CD14-positive monocyte (primary cell): ENCODE measurements around the gene GPR183. TPM values are rescaled to one million over a fixed set of nuclear protein-coding genes. Genes with fewer than 3 reads are reported as not detected.

Source experiments
- DNase-seq, 3 donors: peaks; one replicate each; pipeline ENCODE4 v3.0.0-alpha.2; 2011 to 2022
- H2AFZ ChIP-seq: 2 replicates; pipeline ENCODE4 v1.6.0; 2012; ENCODE audit warnings: mild to moderate bottlenecking, low read depth, low read length, inconsistent platforms; ENCODE audit not compliant: insufficient read depth, poor library complexity, severe bottlenecking
- H3K27ac ChIP-seq, 2 donors: 1 replicate in 1 of 2; 2 replicates in 1 of 2; pipeline ENCODE4 v1.5.1; 2012 to 2013; ENCODE audit warnings: low read length in 2 of 2, control low read depth in 1 of 2, inconsistent platforms in 1 of 2, low read depth in 1 of 2, mild to moderate bottlenecking in 1 of 2
- H3K27me3 ChIP-seq, 2 donors: one replicate each; pipeline versions ENCODE4 v1.6.0 to v1.6.1; 2011 to 2013; ENCODE audit warnings: low read length in 2 of 2; ENCODE audit not compliant: control insufficient read depth in 2 of 2, insufficient read depth in 2 of 2
- H3K36me3 ChIP-seq, 2 donors: replicated peaks in 1 of 2; 1 replicate in 1 of 2; 2 replicates in 1 of 2; pipeline versions ENCODE4 v1.5.1 to v1.6.1; 2012 to 2013; ENCODE audit warnings: low read length in 2 of 2, control low read depth in 1 of 2, inconsistent platforms in 1 of 2, mild to moderate bottlenecking in 1 of 2; ENCODE audit not compliant: insufficient read depth in 2 of 2, control insufficient read depth in 1 of 2
- H3K4me1 ChIP-seq, 2 donors: 1 replicate in 1 of 2; 2 replicates in 1 of 2; pipeline versions ENCODE4 v1.5.1 to v1.6.1; 2012 to 2013; ENCODE audit warnings: low read length in 2 of 2, control low read depth in 1 of 2, inconsistent platforms in 1 of 2, mild to moderate bottlenecking in 1 of 2, moderate library complexity in 1 of 2; ENCODE audit not compliant: insufficient read depth in 2 of 2, control insufficient read depth in 1 of 2
- H3K4me2 ChIP-seq: replicated peaks from 2 replicates; pipeline ENCODE3; 2012; ENCODE audit warnings: low read length, moderate library complexity, mild to moderate bottlenecking; ENCODE audit not compliant: poor library complexity, severe bottlenecking; ENCODE audit errors: extremely low read depth
- H3K4me3 ChIP-seq, 3 experiments: fragments of 200-600 bp in 1 of 3; sonication (generic) in 1 of 3; replicated peaks in 1 of 3; 1 replicate in 2 of 3; 2 replicates in 1 of 3; pipeline ENCODE4 v1.5.1; 2011 to 2013; ENCODE audit warnings: low read length in 3 of 3, mild to moderate bottlenecking in 3 of 3, control low read depth in 2 of 3, low read depth in 2 of 3, inconsistent platforms in 1 of 3, moderate library complexity in 1 of 3
- H3K79me2 ChIP-seq: 2 replicates; pipeline ENCODE4 v1.6.0; 2012; ENCODE audit warnings: mild to moderate bottlenecking, control low read depth, inconsistent platforms, low read length, moderate library complexity; ENCODE audit not compliant: insufficient read depth
- H3K9ac ChIP-seq: 2 replicates; pipeline ENCODE4 v1.6.0; 2017; ENCODE audit warnings: low read length, mild to moderate bottlenecking; ENCODE audit not compliant: insufficient read depth, poor library complexity, severe bottlenecking
- H3K9me3 ChIP-seq, 2 donors: replicated peaks in 1 of 2; 1 replicate in 1 of 2; 2 replicates in 1 of 2; pipeline versions ENCODE4 v1.5.1 to v1.6.1; 2012 to 2013; ENCODE audit warnings: low read length in 2 of 2, control low read depth in 1 of 2; ENCODE audit not compliant: control insufficient read depth in 1 of 2, insufficient read depth in 1 of 2
- H4K20me1 ChIP-seq: 2 replicates; pipeline ENCODE4 v1.6.0; 2012; ENCODE audit warnings: mild to moderate bottlenecking, low read length, control low read depth, moderate library complexity; ENCODE audit not compliant: insufficient read depth
- H3K27ac Mint-ChIP-seq, 7 donors: one replicate each; pipeline ENCODE4 v1.8.0; 2020; ENCODE audit warnings: mild to moderate bottlenecking in 7 of 7, mixed read lengths in 7 of 7, moderate library complexity in 6 of 7, inconsistent platforms in 2 of 7
- H3K27me3 Mint-ChIP-seq, 3 donors: one replicate each; pipeline ENCODE4 v1.8.0; 2021 to 2022; ENCODE audit warnings: low read depth in 3 of 3, mild to moderate bottlenecking in 3 of 3, mixed read lengths in 3 of 3, moderate library complexity in 3 of 3, inconsistent platforms in 1 of 3
- H3K36me3 Mint-ChIP-seq, 2 donors: one replicate each; pipeline ENCODE4 v1.8.0; 2020; ENCODE audit warnings: mixed read lengths in 2 of 2, inconsistent platforms in 1 of 2, mild to moderate bottlenecking in 1 of 2
- H3K4me1 Mint-ChIP-seq: one replicate; pipeline ENCODE4 v1.8.0; 2020; ENCODE audit warnings: mild to moderate bottlenecking, mixed read lengths
- H3K4me3 Mint-ChIP-seq, 2 donors: one replicate each; pipeline ENCODE4 v1.8.0; 2020; ENCODE audit warnings: mild to moderate bottlenecking in 2 of 2, mixed read lengths in 2 of 2, moderate library complexity in 1 of 2
- H3K9me3 Mint-ChIP-seq, 7 donors: one replicate each; pipeline ENCODE4 v1.8.0; 2020 to 2022; ENCODE audit warnings: mixed read lengths in 7 of 7, mild to moderate bottlenecking in 6 of 7, moderate library complexity in 6 of 7, inconsistent platforms in 2 of 7
- CTCF ChIP-seq: fragments of 200-600 bp; IDR thresholded peaks from one replicate; pipeline ENCODE4 v1.8.0; 2022; ENCODE audit warnings: antibody characterized with exemption, mild to moderate bottlenecking
- WGBS: methylation state at CpG from one replicate; pipeline ENCODE4 v1.1.5; 2013; ENCODE audit warnings: missing lambda C conversion rate; ENCODE audit not compliant: insufficient coverage; 5-methylcytosine and 5-hydroxymethylcytosine counted together
- intact Hi-C, 2 donors: fragments of 100-400 bp; cut with micrococcal nuclease; formaldehyde crosslinking; loops; one replicate each; pipeline versions ENCODE4 v1.15.0 to v1.15.1; 2023
- polyA plus RNA-seq, 3 donors: library from polyadenylated mRNA; depleted of rRNA in 1 of 3; unstranded in 2 of 3; stranded (reverse) in 1 of 3; fragments of 300-500 nt in 2 of 3; fragments of >200 nt in 1 of 3; fragmentation: Illumina TruSeq in 2 of 3; gene quantifications; 1 replicate in 2 of 3; 2 replicates in 1 of 3; pipeline ENCODE4 v1.2.3, GENCODE V29; 2012 to 2021

Gene GPR183
- polyA plus RNA-seq, 3 donors = 190 to 459 (median 288) TPM

DNA sequence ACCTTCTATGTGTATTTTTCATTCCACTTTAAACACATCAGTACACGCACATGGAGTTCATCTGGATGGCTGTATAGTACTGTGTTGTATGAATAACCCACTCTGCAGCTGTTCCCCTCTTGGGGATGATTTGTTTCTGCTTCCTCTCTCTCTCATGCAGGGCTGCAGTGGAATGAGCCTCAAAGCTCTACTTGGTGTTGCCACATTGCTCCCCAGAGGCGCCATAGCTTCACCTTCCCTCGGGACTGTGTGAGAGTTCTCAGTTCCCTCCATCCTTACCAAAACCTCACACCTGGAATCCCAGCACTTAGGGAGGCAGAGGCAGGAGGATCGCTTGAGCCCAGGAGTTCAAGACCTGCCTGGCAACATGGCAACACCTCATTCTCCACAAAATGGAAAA lies 28.4 kb upstream of the GPR183 start:
- Histone ChIP-seq H3K4me1 (peaks cover 19 to 40% of the 10 kb centered on the region in 2 donors), H3K9me3 (no peaks in the 10 kb centered on the region), H3K4me3 (no peak overlapping the region), H3K27ac (peak overlapping the region in 1 of 2 donors; percentile 36), H3K9ac (no peak overlapping the region), H3K27me3 (no peaks in the 10 kb centered on the region), H3K36me3 (peaks cover 4 to 38% of the 10 kb centered on the region in 2 donors), H3K79me2 (peaks cover 6% of the 10 kb centered on the region), H3K4me2 (no peak overlapping the region), H2AFZ (no peak overlapping the region), H4K20me1 (no peaks in the 10 kb centered on the region)
- Mint-ChIP-seq H3K4me3 (no peak overlapping the region), H3K27me3 (peaks cover 0 to 1% (median 0%) of the 10 kb centered on the region in 3 donors), H3K36me3 (peaks cover 48 to 55% of the 10 kb centered on the region in 2 donors), H3K9me3 (no peaks in the 10 kb centered on the region), H3K27ac (peak overlapping the region in 6 of 7 donors; percentile 64 to 85 (median 83)), H3K4me1 (peaks cover 41% of the 10 kb centered on the region)
- TF ChIP-seq CTCF = no peak
- intact Hi-C loops = loop anchor here in 1 of 2 donors (5.0 kb wide), 1 partner anchor 47 kb away; no protein-coding TSS in a partner anchor
- WGBS = no CpG with 5 or more reads among the region's 4 CpGs
- peak in 2 of 3 donors; percentile 29 to 39 for DNase-seq

DNA sequence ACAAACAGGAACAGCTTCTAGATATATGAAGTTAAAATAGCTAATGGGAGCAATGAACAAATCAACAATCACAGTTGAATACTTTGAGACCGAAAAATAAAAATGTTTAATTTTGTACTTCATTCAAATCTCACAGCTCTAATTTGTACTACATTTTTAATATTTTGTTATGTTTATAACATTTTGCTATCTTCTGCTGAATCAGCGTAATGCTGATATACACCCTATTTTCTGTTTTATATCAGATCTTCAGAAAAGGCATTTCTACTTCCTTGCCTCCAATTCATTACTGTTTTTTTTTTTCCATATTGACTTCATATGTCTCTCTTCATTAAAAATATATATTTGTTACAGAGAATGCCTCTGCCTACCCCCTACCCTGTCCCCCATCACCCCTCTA lies 27.9 kb upstream of the GPR183 start:
- H2AFZ ChIP-seq = no peak overlapping the region
- H3K27ac ChIP-seq = peak overlapping the region in 1 of 2 donors; percentile 36
- H3K79me2 ChIP-seq = peaks cover 6% of the 10 kb centered on the region
- H3K27me3 ChIP-seq = no peaks in the 10 kb centered on the region
- Mint-ChIP-seq H3K27ac (peak overlapping the region in 6 of 7 donors; percentile 30 to 85 (median 78)), H3K9me3 (no peaks in the 10 kb centered on the region), H3K4me1 (peaks cover 38% of the 10 kb centered on the region), H3K4me3 (no peak overlapping the region), H3K27me3 (peaks cover 0 to 1% (median 0%) of the 10 kb centered on the region in 3 donors), H3K36me3 (peaks cover 46 to 53% of the 10 kb centered on the region in 2 donors)
- H3K4me2 ChIP-seq = no peak overlapping the region
- H3K4me3 ChIP-seq = no peak overlapping the region
- H3K9me3 ChIP-seq = no peaks in the 10 kb centered on the region
- no peak for DNase-seq
- no peak overlapping the region for H3K9ac ChIP-seq
- no CpG with 5 or more reads among the region's 2 CpGs for WGBS
- H4K20me1 ChIP-seq = no peaks in the 10 kb centered on the region
- H3K4me1 ChIP-seq = peaks cover 15 to 35% of the 10 kb centered on the region in 2 donors
- no peak for TF ChIP-seq CTCF
- peaks cover 0 to 37% of the 10 kb centered on the region in 2 donors for H3K36me3 ChIP-seq
- intact Hi-C loops = loop anchor here in 1 of 2 donors (5.0 kb wide), 1 partner anchor 47 kb away; no protein-coding TSS in a partner anchor
